Tibial nerve (tissue), 4 donors: ENCODE results near the gene RBM44.
"Not testable (repeated sequence)": the region's sequence is repeated elsewhere in the genome, so short reads cannot be mapped to it uniquely, and the experiment has no call there.

Source experiments
- EP300 ChIP-seq, 2 donors: sonication (generic); formaldehyde crosslinking; IDR thresholded peaks; one replicate each; pipeline ENCODE4 v1.6.1; 2017; ENCODE audit warnings: antibody characterized with exemption in 2 of 2, mild to moderate bottlenecking in 1 of 2
- POLR2A ChIP-seq, 2 donors: fragments of 450-650 bp; IDR thresholded peaks; one replicate each; pipeline ENCODE4 v1.6.1; 2017; ENCODE audit warnings: antibody characterized with exemption in 2 of 2, mild to moderate bottlenecking in 2 of 2, moderate library complexity in 2 of 2
- TF ChIP-seq, protein P1 (sequence below), 5 experiments: fragments of 200-600 bp in 3 of 5; fragments of 450-650 bp in 2 of 5; sonication (generic) in 3 of 5; IDR thresholded peaks; one replicate each; pipeline ENCODE4 v1.5.1; 2016 to 2019; ENCODE audit warnings: antibody characterized with exemption in 5 of 5, mild to moderate bottlenecking in 3 of 5, moderate library complexity in 2 of 5

DNA sequence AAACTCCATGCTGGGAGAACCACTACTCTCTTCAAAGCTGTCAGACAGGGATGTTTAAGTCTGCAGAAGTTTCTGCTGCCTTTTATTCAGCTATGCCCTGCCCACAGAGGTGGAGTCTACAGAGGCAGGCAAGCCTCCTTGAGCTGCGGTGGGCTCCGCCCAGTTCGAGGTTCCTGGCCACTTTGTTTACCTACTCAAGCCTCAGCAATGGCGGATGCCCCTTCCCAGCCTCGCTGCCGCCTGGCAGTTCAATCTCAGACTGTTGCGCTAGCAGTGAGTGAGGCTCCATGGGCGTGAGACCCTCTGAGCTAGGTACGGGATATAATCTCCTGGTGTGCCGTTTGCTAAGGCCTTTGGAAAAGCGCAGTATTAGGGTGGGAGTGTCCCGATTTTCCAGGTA, 50.4 kb downstream of the RBM44 start:
- TF ChIP-seq EP300, POLR2A (IDR thresholded peaks at IDR 0.05): not testable (repeated sequence)
- TF ChIP-seq, protein P1, sequence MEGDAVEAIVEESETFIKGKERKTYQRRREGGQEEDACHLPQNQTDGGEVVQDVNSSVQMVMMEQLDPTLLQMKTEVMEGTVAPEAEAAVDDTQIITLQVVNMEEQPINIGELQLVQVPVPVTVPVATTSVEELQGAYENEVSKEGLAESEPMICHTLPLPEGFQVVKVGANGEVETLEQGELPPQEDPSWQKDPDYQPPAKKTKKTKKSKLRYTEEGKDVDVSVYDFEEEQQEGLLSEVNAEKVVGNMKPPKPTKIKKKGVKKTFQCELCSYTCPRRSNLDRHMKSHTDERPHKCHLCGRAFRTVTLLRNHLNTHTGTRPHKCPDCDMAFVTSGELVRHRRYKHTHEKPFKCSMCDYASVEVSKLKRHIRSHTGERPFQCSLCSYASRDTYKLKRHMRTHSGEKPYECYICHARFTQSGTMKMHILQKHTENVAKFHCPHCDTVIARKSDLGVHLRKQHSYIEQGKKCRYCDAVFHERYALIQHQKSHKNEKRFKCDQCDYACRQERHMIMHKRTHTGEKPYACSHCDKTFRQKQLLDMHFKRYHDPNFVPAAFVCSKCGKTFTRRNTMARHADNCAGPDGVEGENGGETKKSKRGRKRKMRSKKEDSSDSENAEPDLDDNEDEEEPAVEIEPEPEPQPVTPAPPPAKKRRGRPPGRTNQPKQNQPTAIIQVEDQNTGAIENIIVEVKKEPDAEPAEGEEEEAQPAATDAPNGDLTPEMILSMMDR (IDR thresholded peaks at IDR 0.05) = not testable (repeated sequence)
